Measurements from ENCODE around the gene ABCC11.
"Not testable (repeated sequence)": the region's sequence is repeated elsewhere in the genome, so short reads cannot be mapped to it uniquely, and the experiment has no call there.

ABCC11 gene

GRCh38 chr16:48244080-48244862 lies 3.1 kb downstream of the ABCC11 start, which contains the start of gene LONP2:
Gene LONP2 (plus strand): TSS chr16:48244300. CDS start chr16:48244389, 89 bp downstream.
- peaks cover 13% of the 10 kb centered on the region for H3K4me1 ChIP-seq (ENCODE audit: low read length)
- H3K4me3 ChIP-seq (ENCODE audit: low read length) = peak within 1 kb of the TSS; percentile 91
- H2AFZ ChIP-seq (ENCODE audit: low read depth, low read length) = peak within 1 kb of the TSS; percentile 89
- no peaks in the 10 kb centered on the region for H3K27me3 ChIP-seq (ENCODE audit: low read depth, low read length)
- TF ChIP-seq, protein P1, sequence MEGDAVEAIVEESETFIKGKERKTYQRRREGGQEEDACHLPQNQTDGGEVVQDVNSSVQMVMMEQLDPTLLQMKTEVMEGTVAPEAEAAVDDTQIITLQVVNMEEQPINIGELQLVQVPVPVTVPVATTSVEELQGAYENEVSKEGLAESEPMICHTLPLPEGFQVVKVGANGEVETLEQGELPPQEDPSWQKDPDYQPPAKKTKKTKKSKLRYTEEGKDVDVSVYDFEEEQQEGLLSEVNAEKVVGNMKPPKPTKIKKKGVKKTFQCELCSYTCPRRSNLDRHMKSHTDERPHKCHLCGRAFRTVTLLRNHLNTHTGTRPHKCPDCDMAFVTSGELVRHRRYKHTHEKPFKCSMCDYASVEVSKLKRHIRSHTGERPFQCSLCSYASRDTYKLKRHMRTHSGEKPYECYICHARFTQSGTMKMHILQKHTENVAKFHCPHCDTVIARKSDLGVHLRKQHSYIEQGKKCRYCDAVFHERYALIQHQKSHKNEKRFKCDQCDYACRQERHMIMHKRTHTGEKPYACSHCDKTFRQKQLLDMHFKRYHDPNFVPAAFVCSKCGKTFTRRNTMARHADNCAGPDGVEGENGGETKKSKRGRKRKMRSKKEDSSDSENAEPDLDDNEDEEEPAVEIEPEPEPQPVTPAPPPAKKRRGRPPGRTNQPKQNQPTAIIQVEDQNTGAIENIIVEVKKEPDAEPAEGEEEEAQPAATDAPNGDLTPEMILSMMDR (IDR thresholded peaks at IDR 0.05; ENCODE audit: low read depth, low read length) = no peak
- peak within 1 kb of the TSS; percentile 99 for H3K4me2 ChIP-seq (ENCODE audit: low read length)
- H3K79me2 ChIP-seq (ENCODE audit: low read length) = peaks cover 48% of the 10 kb centered on the region
- peak within 1 kb of the TSS; percentile 56 for H3K27ac ChIP-seq (ENCODE audit: low read length)
- peak within 1 kb of the TSS; percentile 81 for H3K9ac ChIP-seq (ENCODE audit: low read length)
- H4K20me1 ChIP-seq (ENCODE audit: insufficient read depth, low read length) = peaks cover 23% of the 10 kb centered on the region
- H3K36me3 ChIP-seq (replicated peaks; ENCODE audit: low read depth, low read length) = no peaks in the 10 kb centered on the region
- H3K9me3 ChIP-seq (ENCODE audit: insufficient read depth, low read length) = no peaks in the 10 kb centered on the region

- H3K4me2 ChIP-seq (ENCODE audit: low read length); H3K27me3 ChIP-seq (ENCODE audit: low read depth, low read length): not testable (repeated sequence)
These were observed 7.2 kb downstream of the ABCC11 start for GRCh38 chr16:48240147-48240546.

DNA sequence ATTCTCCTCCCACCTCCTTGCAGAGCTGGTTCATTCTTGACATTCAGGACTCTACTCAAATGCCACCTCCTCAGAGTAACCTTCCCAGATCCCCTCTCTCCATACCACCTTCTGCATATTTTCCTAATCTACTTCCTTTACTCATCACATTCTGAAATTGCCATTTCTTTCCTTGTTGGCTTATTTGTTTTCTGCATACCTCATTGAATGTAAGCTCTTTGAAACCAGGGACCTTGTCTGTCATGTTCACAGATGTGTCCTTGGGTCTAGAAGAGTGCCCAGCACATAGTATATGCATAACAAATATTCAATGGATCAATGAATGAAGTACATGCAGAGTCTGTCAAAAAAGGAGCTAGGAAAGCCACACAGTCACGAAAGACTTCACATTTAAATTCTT lies 11.1 kb downstream of the ABCC11 start:
- Histone ChIP-seq H3K9ac (ENCODE audit: low read length) (no peak overlapping the region), H3K4me3 (ENCODE audit: low read length) (no peak overlapping the region), H3K9me3 (ENCODE audit: insufficient read depth, low read length) (no peaks in the 10 kb centered on the region), H3K4me2 (ENCODE audit: low read length) (no peak overlapping the region), H4K20me1 (ENCODE audit: insufficient read depth, low read length) (no peaks in the 10 kb centered on the region), H3K4me1 (ENCODE audit: low read length) (no peaks in the 10 kb centered on the region), H3K36me3 (replicated peaks; ENCODE audit: low read depth, low read length) (no peaks in the 10 kb centered on the region), H3K79me2 (ENCODE audit: low read length) (no peaks in the 10 kb centered on the region), H2AFZ (ENCODE audit: low read depth, low read length) (no peak overlapping the region), H3K27ac (ENCODE audit: low read length) (no peak overlapping the region), H3K27me3 (ENCODE audit: low read depth, low read length) (no peaks in the 10 kb centered on the region)
- TF ChIP-seq, protein P1 (IDR thresholded peaks at IDR 0.05; ENCODE audit: low read depth, low read length) = no peak

More at GRCh38 chr16:48240147-48240546, 7.2 kb downstream of the ABCC11 start:
- not testable (repeated sequence) for H2AFZ ChIP-seq (ENCODE audit: low read depth, low read length); H3K4me3 ChIP-seq (ENCODE audit: low read length); H3K9me3 ChIP-seq (ENCODE audit: insufficient read depth, low read length); H4K20me1 ChIP-seq (ENCODE audit: insufficient read depth, low read length); H3K36me3 ChIP-seq (replicated peaks; ENCODE audit: low read depth, low read length); H3K27ac ChIP-seq (ENCODE audit: low read length); H3K9ac ChIP-seq (ENCODE audit: low read length); H3K4me1 ChIP-seq (ENCODE audit: low read length)
- peaks cover 10% of the 10 kb centered on the region for H3K79me2 ChIP-seq (ENCODE audit: low read length)

DNA sequence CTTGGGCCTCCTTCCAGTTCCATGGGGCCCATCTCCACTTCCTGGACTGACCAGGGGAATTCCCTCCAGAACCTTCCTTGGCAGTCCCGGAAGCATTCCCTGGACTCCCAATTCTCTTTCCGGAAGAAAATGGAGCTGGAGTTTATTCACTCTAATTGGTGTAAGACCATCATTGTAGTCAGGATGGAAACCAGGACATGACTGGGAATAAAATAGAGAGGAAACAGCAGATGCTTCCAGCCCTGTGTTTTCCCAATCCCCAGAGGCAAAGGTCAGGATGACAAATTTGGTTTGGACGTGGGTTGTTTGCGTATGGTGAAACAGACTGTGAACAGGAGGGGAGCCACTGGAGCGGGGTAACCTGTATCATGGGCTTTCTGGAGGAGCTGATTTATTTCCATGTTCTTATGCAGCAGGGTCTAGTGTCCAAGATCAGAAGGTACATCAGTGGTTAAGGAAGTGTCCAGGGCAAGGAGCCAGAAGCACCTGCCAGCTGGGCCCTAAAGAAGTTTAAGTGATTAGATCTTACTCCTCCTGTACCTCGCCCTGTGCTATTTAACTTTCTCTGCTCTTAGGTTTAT lies 11.7 kb downstream of the ABCC11 start:
- Histone ChIP-seq H3K27me3 (ENCODE audit: low read depth, low read length) (no peaks in the 10 kb centered on the region), H3K4me1 (ENCODE audit: low read length) (no peaks in the 10 kb centered on the region), H3K4me2 (ENCODE audit: low read length) (no peak overlapping the region), H4K20me1 (ENCODE audit: insufficient read depth, low read length) (no peaks in the 10 kb centered on the region), H3K27ac (ENCODE audit: low read length) (no peak overlapping the region), H2AFZ (ENCODE audit: low read depth, low read length) (no peak overlapping the region), H3K9ac (ENCODE audit: low read length) (no peak overlapping the region), H3K9me3 (ENCODE audit: insufficient read depth, low read length) (no peaks in the 10 kb centered on the region), H3K79me2 (ENCODE audit: low read length) (no peaks in the 10 kb centered on the region), H3K4me3 (ENCODE audit: low read length) (no peak overlapping the region), H3K36me3 (replicated peaks; ENCODE audit: low read depth, low read length) (no peaks in the 10 kb centered on the region)
- TF ChIP-seq EZH2phosphoT487 (IDR thresholded peaks at IDR 0.05; ENCODE audit: low read depth) = no peak
- TF ChIP-seq, protein P1 (IDR thresholded peaks at IDR 0.05; ENCODE audit: low read depth, low read length) = no peak

Measured in OCI-LY3 (cell line).